Hepatocyte (in vitro differentiated cells): Measurements from ENCODE around the gene PTX4.

ENCODE experiments used
- EZH2 ChIP-seq: fragments of 200-600 bp; sonication (generic); IDR thresholded peaks from 2 replicates; pipeline ENCODE4 v1.6.1; 2016; ENCODE audit warnings: antibody characterized with exemption, mild to moderate bottlenecking, borderline replicate concordance
- EZH2phosphoT487 ChIP-seq: fragments of 200-600 bp; sonication (generic); IDR thresholded peaks from one replicate; pipeline ENCODE4 v1.6.1; 2018; ENCODE audit warnings: antibody characterized with exemption, mild to moderate bottlenecking, low read depth, moderate library complexity; ENCODE audit not compliant: unreplicated experiment, severe bottlenecking
- TF ChIP-seq, protein P1 (sequence below): fragments of 200-600 bp; sonication (generic); IDR thresholded peaks from 2 replicates; pipeline ENCODE4 v1.5.1; 2016; ENCODE audit warnings: antibody characterized with exemption, mild to moderate bottlenecking; ENCODE audit not compliant: poor library complexity

DNA sequence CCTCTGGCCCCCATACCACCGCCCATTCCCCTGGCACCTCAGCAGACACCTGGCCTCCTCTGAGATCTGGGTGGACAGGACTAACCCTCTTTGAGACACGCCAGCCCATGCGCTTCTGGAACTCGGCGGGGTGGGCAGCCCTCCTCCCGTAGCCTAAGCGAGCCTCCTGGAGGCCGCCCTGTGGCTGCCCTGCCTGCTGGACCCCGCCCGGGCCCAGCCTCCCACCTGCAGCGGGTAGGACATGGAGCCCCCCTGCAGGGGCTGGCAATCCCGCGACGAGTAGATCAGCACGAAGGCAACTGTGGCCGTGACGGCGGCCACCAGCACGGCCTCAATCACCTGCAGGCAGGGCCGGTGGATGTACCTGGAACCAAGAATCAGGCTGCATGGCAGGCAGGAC is 36.2 kb downstream of the PTX4 start:
- TF ChIP-seq EZH2phosphoT487 (no peak), EZH2 (no peak)
- TF ChIP-seq, protein P1, sequence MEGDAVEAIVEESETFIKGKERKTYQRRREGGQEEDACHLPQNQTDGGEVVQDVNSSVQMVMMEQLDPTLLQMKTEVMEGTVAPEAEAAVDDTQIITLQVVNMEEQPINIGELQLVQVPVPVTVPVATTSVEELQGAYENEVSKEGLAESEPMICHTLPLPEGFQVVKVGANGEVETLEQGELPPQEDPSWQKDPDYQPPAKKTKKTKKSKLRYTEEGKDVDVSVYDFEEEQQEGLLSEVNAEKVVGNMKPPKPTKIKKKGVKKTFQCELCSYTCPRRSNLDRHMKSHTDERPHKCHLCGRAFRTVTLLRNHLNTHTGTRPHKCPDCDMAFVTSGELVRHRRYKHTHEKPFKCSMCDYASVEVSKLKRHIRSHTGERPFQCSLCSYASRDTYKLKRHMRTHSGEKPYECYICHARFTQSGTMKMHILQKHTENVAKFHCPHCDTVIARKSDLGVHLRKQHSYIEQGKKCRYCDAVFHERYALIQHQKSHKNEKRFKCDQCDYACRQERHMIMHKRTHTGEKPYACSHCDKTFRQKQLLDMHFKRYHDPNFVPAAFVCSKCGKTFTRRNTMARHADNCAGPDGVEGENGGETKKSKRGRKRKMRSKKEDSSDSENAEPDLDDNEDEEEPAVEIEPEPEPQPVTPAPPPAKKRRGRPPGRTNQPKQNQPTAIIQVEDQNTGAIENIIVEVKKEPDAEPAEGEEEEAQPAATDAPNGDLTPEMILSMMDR, result no peak
